ENCODE results near the gene AQP9.
A peak's percentile ranks its signal among the peaks of the same experiment; 100 is the strongest.

The AQP9 gene

GRCh38 chr15:58141894-58142293 is 3.7 kb downstream of the AQP9 start:
- no peak for DNase-seq

GRCh38 chr15:58142827-58143461 is 4.8 kb downstream of the AQP9 start:
- DNase-seq: no peak

GRCh38 chr15:58145606-58146005 is 7.4 kb downstream of the AQP9 start:
- DNase-seq: no peak

GRCh38 chr15:58146211-58146610 is 8.0 kb downstream of the AQP9 start:
- no peak for DNase-seq

GRCh38 chr15:58146749-58147148 is 8.6 kb downstream of the AQP9 start:
- DNase-seq: no peak

- DNase-seq: no peak
These were observed 9.0 kb downstream of the AQP9 start for GRCh38 chr15:58147171-58147611.

GRCh38 chr15:58148120-58148519 is 9.9 kb downstream of the AQP9 start:
- no peak for DNase-seq

- no peak for DNase-seq
These were observed 10.7 kb downstream of the AQP9 start for GRCh38 chr15:58148633-58149445.

- no peak for DNase-seq
These were observed 16.6 kb downstream of the AQP9 start for GRCh38 chr15:58154769-58155168.

- DNase-seq: peak; percentile 66
These were observed 21.7 kb downstream of the AQP9 start for GRCh38 chr15:58159827-58160386.

GRCh38 chr15:58161436-58161930 is 23.3 kb downstream of the AQP9 start:
- DNase-seq: no peak

GRCh38 chr15:58163985-58164384 is 25.8 kb downstream of the AQP9 start:
- DNase-seq: peak; percentile 66

GRCh38 chr15:58164926-58165325 is 26.7 kb downstream of the AQP9 start:
- no peak for DNase-seq

GRCh38 chr15:58165661-58166060 is 27.5 kb downstream of the AQP9 start:
- peak; percentile 86 for DNase-seq

- DNase-seq: no peak
These were observed 29.0 kb downstream of the AQP9 start for GRCh38 chr15:58167095-58167691.

- no peak for DNase-seq
These were observed 31.8 kb downstream of the AQP9 start for GRCh38 chr15:58169934-58170333.

GRCh38 chr15:58171476-58172061 is 33.4 kb downstream of the AQP9 start:
- no peak for DNase-seq

GRCh38 chr15:58174709-58175108 is 36.5 kb downstream of the AQP9 start:
- no peak for DNase-seq

- DNase-seq: no peak
These were observed 37.8 kb downstream of the AQP9 start for GRCh38 chr15:58175955-58176354.

- DNase-seq: no peak
These were observed 40.5 kb downstream of the AQP9 start for GRCh38 chr15:58178668-58179067.

GRCh38 chr15:58179206-58179605 is 41.0 kb downstream of the AQP9 start:
- no peak for DNase-seq

GRCh38 chr15:58179741-58180381 is 41.7 kb downstream of the AQP9 start:
- DNase-seq: no peak
